SHP77 treated with DMSO at 0.1 percent for 48 hours (cell line): Measurements from ENCODE around the gene SLMAP.
"Not testable (repeated sequence)": the region's sequence is repeated elsewhere in the genome, so short reads cannot be mapped to it uniquely, and the experiment has no call there.

Experiments used
- DNase-seq: peaks from one replicate; lab custom pipeline; 2025; lab: John Stamatoyannopoulos, UW

The SLMAP gene

GRCh38 chr3:57793737-57794187 is 37.7 kb downstream of the SLMAP start:
- DNase-seq = no peak

GRCh38 chr3:57794501-57794900 is 38.4 kb downstream of the SLMAP start:
- no peak for DNase-seq

- no peak for DNase-seq
These were observed 38.8 kb downstream of the SLMAP start for GRCh38 chr3:57794951-57795350.

GRCh38 chr3:57796261-57796660 is 40.2 kb downstream of the SLMAP start:
- DNase-seq = no peak

GRCh38 chr3:57797701-57798487 is 41.8 kb downstream of the SLMAP start:
- no peak for DNase-seq

- no peak for DNase-seq
These were observed 47.6 kb downstream of the SLMAP start for GRCh38 chr3:57803647-57804081.

- no peak for DNase-seq
These were observed 49.2 kb downstream of the SLMAP start for GRCh38 chr3:57805266-57805665.

- no peak for DNase-seq
These were observed 49.6 kb downstream of the SLMAP start for GRCh38 chr3:57805674-57806073.

- not testable (repeated sequence) for DNase-seq
These were observed 50.1 kb downstream of the SLMAP start for GRCh38 chr3:57806195-57806594.

- no peak for DNase-seq
These were observed 53.0 kb downstream of the SLMAP start for GRCh38 chr3:57808961-57809608.

GRCh38 chr3:57809609-57809968 is 53.5 kb downstream of the SLMAP start:
- no peak for DNase-seq

GRCh38 chr3:57810048-57810447 is 53.9 kb downstream of the SLMAP start:
- DNase-seq = no peak

GRCh38 chr3:57810471-57811137 is 54.5 kb downstream of the SLMAP start:
- DNase-seq = no peak

GRCh38 chr3:57815036-57815435 is 58.9 kb downstream of the SLMAP start:
- no peak for DNase-seq

GRCh38 chr3:57816471-57817095 is 60.5 kb downstream of the SLMAP start:
- no peak for DNase-seq

- DNase-seq = no peak
These were observed 62.7 kb downstream of the SLMAP start for GRCh38 chr3:57818772-57819171.

- DNase-seq = no peak
These were observed 64.4 kb downstream of the SLMAP start for GRCh38 chr3:57820479-57820878.

- DNase-seq = no peak
These were observed 65.7 kb downstream of the SLMAP start for GRCh38 chr3:57821765-57822164.

- no peak for DNase-seq
These were observed 66.6 kb downstream of the SLMAP start for GRCh38 chr3:57822686-57823085.

GRCh38 chr3:57825116-57825515 is 69.0 kb downstream of the SLMAP start:
- no peak for DNase-seq

- no peak for DNase-seq
These were observed 70.3 kb downstream of the SLMAP start for GRCh38 chr3:57826245-57826951.
